Right lobe of liver (tissue), 4 donors: ENCODE data around the gene EXOC4.

Experiments used
- CTCF ChIP-seq, 4 donors: fragments of 200-600 bp in 3 of 4; fragments of 450-650 bp in 1 of 4; IDR thresholded peaks; one replicate each; pipeline versions ENCODE4 v1.5.1 to v1.8.0; 2016 to 2022; ENCODE audit warnings: antibody characterized with exemption in 4 of 4, mild to moderate bottlenecking in 2 of 4
- POLR2A ChIP-seq: fragments of 450-650 bp; IDR thresholded peaks from one replicate; pipeline ENCODE4 v1.6.1; 2017; ENCODE audit warnings: antibody characterized with exemption, mild to moderate bottlenecking
- donor health status: DM: no; HTN: no; CAD: no.
- donor health status: DM: no; HTN: no; CAD: no.
- donor health status: DM: no; HTN: yes; CAD: no.

GRCh38 chr7:133641436-133641835 lies 388.6 kb downstream of the EXOC4 start:
- no peak for TF ChIP-seq CTCF (IDR thresholded peaks at IDR 0.05)
- no peak for TF ChIP-seq POLR2A
